HG03520 (cell line): ENCODE measurements around the gene INPP5B.
"Not testable (repeated sequence)": the region's sequence is repeated elsewhere in the genome, so short reads cannot be mapped to it uniquely, and the experiment has no call there.

ENCODE experiments used
- ATAC-seq: cut with Tn5 transposase; IDR thresholded peaks from one replicate; pipeline ENCODE4 v1.9.1; 2021; ENCODE audit warnings: mild to moderate bottlenecking, moderate library complexity; ENCODE audit not compliant: unreplicated experiment

INPP5B gene

GRCh38 chr1:37915476-37916093, 31.3 kb downstream of the INPP5B start:
- ATAC-seq, result no peak

GRCh38 chr1:37914719-37915475, 32.0 kb downstream of the INPP5B start:
- no peak for ATAC-seq

- not testable (repeated sequence) for ATAC-seq
Observed at GRCh38 chr1:37911478-37911877, 35.4 kb downstream of the INPP5B start.

GRCh38 chr1:37910886-37911285, 36.0 kb downstream of the INPP5B start:
- not testable (repeated sequence) for ATAC-seq

GRCh38 chr1:37908531-37908930, 38.3 kb downstream of the INPP5B start:
- ATAC-seq, result not testable (repeated sequence)

- ATAC-seq, result not testable (repeated sequence)
Observed at GRCh38 chr1:37907416-37908125, 39.3 kb downstream of the INPP5B start.

- not testable (repeated sequence) for ATAC-seq
Observed at GRCh38 chr1:37906591-37906990, 40.3 kb downstream of the INPP5B start.

GRCh38 chr1:37905727-37906126, 41.1 kb downstream of the INPP5B start:
- ATAC-seq, result no peak

GRCh38 chr1:37903921-37904320, 42.9 kb downstream of the INPP5B start:
- not testable (repeated sequence) for ATAC-seq

GRCh38 chr1:37902983-37903382, 43.9 kb downstream of the INPP5B start:
- ATAC-seq, result no peak

- ATAC-seq, result no peak
Observed at GRCh38 chr1:37901893-37902225, 45.0 kb downstream of the INPP5B start.

- no peak for ATAC-seq
Observed at GRCh38 chr1:37901191-37901892, 45.5 kb downstream of the INPP5B start.

- ATAC-seq, result not testable (repeated sequence)
Observed at GRCh38 chr1:37897563-37897962, 49.3 kb downstream of the INPP5B start.

- ATAC-seq, result no peak
Observed at GRCh38 chr1:37893673-37894072, 53.2 kb downstream of the INPP5B start.

GRCh38 chr1:37892151-37893047, 54.5 kb downstream of the INPP5B start:
- ATAC-seq, result no peak

- ATAC-seq, result no peak
Observed at GRCh38 chr1:37890378-37891014, 56.4 kb downstream of the INPP5B start.

GRCh38 chr1:37888022-37888700, 58.7 kb downstream of the INPP5B start:
- no peak for ATAC-seq

- ATAC-seq, result no peak
Observed at GRCh38 chr1:37884145-37884544, 62.7 kb downstream of the INPP5B start.

GRCh38 chr1:37883671-37884070, 63.2 kb downstream of the INPP5B start:
- ATAC-seq, result no peak
